HG03025 (cell line): ENCODE measurements around the gene LRFN2.

ENCODE experiments used
- ATAC-seq: cut with Tn5 transposase; IDR thresholded peaks from one replicate; pipeline ENCODE4 v1.9.1; 2021; ENCODE audit warnings: mild to moderate bottlenecking, moderate library complexity; ENCODE audit not compliant: unreplicated experiment, low FRiP score

LRFN2 gene

DNA sequence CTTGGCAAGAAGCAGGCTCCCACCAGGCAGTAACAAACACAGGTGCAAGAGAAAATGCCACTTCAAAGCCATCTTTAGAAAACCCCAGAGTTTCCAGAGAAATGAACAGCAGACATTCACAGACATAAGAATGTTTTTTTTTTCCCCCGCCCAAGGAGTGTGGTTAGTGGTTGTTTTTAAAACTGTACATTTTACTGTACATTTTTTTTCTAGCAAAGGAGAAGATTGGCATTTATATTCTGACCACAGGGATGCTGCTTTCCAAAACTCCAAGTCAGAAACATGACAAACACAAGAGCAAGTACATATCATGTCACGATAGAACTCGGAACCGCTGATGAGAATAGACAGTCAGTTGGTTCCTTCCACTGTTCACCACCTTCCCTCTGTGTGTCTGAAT is 197.9 kb downstream of the LRFN2 start:
- no peak for ATAC-seq

DNA sequence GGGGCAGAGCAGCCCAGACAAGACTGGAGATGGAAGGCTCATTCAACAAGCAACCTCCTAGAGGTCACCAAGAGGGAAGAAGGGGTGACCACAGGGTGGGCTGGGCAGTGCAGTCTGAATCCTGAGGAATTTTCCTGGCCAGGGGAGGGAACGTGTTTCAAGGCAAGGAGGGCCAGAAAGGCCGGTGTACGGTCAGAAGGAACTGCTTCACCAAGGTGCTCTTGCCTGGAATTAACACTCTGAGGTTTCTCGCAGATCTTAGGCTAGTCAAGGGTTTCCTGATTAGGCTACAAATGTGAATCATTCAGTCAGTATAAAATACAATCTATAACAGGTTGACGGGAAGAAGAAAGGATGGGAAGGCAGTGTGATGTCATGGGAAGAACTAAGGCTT is 199.3 kb downstream of the LRFN2 start:
- ATAC-seq = no peak

DNA sequence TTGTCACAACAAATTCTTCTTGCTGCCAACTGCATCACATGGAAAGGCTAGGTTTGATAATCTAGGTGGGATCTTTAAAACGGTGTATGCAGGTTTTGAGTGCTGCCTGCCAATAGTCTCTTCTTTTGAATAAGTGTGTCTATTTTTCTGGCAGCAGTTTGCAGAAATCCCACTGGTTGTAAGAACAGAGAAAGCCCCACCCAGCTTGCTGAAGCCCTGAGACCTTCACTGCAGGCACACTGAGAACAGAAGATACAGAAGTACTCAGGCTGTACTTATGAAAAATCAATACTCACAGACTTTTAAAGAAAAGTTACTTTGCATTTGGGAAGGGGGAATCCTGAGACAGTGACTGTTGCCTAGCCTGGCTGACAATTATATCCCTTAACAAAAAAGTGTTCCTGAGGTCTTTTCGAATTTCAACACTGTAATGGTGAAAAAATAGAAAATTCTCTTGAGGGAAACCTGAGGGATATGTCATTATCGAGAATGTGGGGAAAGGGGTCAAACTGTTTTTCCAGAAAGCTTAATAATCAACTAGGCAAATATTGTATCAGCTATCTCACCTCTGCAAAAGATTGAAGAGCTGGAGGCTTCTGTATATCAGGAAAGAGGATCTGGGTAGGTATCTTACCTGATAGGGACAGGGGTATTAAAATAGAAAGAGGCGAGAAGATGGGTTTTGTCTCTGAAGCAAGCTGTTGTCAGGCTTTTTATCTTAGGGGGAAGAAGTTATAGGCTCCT is 199.9 kb downstream of the LRFN2 start:
- no peak for ATAC-seq

DNA sequence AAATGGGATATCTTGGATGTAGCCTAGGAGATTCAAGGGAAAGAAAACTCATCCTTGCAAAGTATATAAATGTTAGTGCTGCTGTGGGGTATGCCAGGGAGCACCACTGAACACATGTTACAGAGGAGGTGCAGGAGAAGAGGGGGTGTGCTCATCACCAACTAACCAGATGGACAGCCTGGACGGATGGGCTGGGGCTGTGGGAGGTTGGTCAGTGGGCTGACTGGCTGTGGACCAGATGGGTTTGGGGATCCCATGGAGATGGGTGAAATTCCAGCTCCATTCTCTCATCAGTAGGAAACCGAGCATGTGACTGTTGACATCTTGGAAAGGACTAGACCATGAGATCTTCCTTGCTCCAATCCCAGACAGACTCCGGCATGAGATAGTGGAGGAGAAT is 201.0 kb downstream of the LRFN2 start:
- no peak for ATAC-seq

DNA sequence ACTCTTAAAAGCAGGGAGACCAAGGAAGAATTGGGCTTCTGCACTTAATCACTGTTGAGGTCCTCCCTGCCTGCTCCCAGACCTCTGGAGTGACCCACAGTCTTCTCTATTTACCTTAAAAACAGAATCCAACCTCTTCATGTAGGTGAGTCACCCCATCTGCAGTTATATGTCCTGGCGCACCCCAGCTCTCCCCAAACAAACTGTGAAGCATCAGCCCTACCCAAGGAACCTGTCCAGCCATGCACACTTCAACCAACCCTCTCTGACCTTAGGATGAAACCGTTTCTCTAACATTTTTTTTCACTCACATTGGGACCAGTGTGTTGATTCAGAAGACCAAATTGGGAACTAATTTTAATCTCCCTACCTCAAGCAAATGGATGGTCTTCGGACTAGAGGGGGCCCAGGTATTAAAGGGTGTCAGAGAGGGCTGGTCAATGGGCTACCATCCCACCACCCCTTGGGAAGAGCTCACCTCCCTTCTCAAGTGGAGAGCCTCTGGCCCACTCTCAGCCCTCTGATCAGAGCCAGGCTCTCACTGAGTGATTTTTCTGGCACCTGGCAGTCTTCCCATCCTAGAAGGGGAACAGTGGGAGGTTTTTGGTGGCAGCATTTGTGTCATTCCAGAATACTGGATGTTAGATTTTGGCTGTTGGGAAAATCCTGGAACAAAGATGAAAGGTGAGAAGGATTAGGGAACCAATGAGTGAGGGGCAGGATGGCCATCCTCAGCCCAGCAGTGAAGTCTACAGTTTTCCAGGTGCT is 203.6 kb downstream of the LRFN2 start:
- no peak for ATAC-seq

DNA sequence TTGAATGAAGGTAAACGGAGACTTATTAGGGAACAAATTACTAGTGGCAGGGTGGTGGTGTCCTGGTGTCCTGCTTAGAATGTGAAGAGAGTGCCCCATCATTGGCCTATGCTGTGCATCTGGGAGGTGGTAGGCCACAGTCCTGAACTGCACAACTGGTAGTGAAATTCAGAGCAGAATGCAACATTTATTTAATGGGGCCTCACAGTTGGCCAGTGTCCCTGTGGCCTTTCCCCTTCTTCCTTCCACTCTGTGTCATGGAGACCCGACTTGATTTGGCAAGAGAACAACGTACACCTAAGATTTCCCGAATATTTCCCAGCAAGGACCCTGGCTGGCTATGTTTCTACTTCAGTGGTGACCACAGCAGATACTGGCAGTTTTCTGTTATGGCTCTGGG is 206.9 kb downstream of the LRFN2 start:
- no peak for ATAC-seq

DNA sequence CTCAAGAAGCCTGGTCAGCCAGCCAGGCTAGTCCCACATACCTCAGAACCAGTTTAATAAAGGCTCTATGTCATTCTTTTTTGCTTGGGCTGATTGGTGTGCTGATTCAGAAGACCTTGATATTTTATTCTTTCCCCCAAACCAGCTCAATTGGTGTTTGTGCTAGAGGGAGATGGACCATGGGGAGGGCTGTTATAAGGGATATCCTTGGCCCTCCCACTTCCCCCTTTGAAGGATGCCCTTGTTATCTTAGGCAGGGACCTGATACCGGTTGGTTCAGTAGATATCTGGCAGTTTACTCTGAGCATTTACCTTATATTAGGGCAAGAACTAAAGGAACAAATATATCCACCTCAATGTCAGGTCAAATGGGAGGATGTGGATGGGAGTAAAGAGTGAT is 207.4 kb downstream of the LRFN2 start:
- ATAC-seq = no peak

DNA sequence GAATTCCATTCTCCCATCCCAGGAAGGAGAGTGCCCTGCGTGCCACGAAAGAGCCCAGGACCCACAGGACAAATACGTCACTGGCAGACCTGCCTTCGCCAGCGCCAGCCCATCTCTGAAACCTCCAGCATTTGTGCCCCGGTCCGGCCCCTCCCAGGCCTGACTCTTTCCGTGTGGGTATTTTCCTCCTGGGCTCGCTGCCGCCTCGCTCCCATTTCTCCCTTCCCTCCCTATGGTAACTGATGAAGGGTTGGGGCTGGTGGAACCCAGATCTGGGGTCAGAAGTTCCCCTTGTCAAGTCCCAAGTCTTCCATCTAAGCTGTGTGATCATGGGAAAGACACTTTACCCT is 208.5 kb downstream of the LRFN2 start:
- ATAC-seq = no peak

DNA sequence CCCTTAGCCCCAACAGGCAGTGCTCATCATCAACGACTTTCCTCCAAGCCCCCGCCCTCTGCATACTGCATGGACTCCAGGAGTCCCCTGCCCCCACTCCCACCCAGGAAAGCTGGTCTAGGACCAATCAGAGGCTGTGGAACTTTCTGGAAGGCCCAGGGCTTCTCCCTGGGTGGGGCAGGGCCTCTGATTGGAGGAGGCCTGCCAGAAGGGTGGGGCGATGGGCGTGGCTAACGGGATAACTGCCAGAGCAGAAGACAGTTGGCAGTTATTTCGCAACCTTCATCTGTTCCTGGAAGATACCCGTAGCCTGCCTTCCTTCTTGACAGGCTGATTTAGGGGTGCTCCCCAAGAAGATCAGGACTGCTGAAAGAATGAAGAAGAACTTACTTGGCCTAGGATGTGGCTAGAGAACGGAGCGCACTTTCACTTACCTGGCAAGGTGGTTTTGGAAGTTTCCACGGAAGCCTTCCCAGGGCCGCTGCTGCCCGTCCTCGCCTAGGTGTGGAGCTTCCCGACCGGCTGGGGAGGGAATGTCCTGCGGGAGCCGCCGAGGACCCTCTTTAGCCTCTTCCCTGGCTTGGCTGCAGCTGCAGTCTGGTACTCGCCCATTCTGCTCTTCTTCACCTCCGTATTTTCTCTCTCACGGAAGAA is 209.0 kb downstream of the LRFN2 start:
- ATAC-seq = no peak

DNA sequence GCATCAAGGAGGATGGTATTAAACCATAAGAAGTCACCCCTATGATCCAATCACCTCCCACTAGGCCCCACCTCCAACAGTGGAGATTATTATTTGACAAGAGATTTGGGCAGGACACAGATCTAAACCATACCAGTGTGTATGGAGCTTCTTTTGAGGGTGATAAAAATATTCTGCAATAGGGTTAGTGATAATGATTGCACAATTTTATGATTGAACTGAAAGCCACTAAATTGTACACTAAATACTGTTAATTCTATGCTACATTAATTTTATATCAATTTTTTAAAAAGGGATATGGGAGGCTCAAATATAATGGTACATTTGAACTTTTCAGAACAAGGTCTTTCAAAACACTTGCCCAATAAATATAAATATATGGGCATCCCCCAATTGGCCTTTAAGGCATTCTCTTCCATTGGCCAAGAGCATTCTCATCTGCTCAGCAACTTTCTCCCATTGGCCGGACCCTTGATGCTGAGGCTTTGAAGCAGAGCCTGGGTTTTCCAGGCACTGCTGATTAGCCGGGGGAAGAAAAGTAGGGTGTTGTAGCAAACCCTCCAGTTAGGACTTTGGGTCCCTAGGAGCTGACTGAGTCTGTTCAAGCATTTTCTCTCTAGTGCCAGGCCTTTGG is 209.9 kb downstream of the LRFN2 start:
- no peak for ATAC-seq

DNA sequence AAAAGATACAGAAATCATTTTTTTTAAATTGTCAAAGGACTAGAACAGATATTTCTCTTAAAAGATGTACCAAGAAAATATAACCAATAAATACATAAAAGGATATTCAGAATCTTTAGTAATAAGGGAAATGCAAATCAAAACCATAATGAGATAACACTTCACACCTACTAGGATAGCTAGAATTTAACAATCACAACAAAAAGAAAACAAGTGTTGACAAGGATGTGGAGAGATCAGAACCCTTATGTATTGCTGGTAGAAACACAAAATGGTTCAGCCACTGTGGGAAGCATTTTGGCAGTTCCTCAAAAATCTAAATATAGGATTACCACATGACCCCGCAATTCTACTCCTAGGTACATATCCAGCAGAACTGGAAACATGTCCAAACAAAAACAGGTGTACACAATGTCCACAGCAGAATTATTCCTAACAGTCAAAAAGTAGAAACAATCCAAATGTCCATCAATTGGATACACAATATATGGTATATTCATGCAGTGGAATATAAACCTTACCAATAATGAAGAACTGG is 211.0 kb downstream of the LRFN2 start:
- ATAC-seq = no peak

DNA sequence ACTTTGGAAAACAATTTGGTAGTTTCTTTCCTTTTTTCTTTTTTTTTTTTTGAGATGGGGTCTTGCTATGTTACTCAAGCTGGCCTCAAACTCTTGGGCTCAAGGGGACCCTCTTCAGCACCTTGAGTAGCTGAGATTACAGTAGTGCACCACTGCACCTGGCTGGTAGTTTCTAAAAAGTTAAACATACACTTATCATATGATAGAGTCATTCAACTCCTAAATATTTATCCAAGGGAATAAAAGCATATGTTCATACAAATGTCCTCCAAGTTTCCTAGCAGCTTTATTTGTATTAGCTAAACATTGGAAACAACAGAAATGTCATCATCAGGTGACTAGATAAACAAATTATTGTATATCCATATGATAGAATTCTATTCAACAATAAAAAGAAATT is 213.9 kb downstream of the LRFN2 start:
- no peak for ATAC-seq

DNA sequence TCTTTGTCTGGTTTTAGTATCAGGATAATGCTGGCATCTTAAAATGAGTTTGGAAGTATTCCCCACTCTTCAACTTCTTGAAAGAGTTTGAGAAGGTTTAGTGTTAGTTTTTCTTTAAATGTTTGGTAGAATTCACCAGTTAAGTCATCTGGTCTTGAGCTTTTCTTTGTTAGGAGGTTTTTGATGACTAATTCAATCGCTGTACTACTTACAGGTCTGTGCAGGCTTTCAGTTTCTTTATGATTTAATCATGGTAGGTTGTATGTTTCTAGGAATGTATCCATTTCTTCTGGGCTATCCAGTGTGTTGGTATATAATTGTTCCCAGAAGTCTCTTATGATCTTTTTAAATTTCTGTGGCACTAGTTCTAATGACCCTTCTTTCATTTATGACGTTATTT is 215.5 kb downstream of the LRFN2 start:
- no peak for ATAC-seq

DNA sequence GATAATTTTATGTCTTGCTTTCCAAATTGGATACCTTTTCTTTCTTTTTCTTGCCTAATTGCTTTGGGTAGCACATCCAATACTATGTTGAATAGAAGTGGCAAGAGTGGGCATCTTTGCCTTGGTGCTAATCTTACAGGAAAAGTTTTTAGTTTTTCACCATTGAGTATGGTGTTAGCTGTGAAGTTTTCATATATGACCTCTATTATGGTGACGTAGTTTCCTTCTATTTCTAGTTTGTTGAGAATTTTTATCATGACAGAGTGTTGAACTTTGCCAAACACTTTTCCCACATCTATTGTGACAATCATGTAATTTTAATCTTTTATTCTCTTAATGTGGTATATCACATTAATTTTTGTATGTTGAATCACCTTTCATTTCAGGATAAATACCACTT is 216.1 kb downstream of the LRFN2 start:
- ATAC-seq = no peak

DNA sequence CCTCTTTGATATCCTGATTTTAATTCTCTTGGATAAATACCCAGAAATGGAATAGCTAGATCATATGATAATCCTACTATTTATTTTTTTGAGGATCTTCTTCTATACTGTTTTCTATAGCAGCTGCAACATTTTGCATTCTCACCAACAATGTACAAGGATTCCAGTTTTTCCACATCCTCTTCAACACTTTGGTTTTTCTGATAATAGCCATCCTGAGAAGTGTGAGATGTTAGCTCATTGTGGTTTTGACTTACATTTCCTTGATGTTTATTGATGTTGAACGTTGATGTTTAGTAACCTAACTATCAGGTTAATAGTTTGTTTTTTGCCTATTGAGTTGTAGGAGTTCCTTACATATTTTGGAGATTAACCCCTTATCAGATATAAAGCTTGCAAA is 217.3 kb downstream of the LRFN2 start:
- no peak for ATAC-seq

DNA sequence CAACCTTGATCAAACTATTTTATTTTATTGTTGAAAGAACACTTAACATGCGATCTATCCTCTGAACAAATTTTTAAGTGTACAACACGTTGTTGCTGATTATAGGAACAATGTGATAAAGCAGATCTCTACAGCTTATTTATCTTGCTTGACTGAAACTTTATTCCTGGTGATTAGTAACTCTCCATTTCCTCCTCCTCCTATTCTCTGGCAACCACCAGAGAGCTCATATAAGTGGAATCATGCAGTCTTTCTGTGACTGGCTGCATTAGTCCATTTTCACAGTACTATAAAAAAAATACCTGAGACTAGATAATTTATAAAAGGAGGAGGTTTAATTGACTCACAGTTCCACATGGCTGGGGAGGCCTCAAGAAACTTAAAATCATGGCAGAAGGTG is 218.1 kb downstream of the LRFN2 start:
- ATAC-seq = no peak

DNA sequence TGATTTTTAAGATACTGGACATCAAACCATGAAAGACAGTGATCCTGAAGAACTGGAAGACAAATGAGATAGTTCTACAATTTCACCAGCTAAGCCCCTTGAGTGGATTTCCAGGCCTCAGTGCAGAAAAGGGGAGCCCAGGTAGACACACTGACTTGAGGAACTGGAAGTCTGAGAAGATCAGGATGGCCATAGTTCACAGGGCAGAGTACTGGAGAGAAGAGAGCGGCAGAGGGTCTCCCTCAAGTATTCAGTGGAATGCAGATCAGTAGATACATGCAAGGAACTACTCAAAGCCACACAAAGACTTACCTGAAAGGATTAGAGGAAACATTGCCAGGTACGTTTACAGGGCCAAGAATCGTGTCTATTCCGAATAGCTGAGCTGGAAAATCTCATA is 224.3 kb downstream of the LRFN2 start:
- no peak for ATAC-seq

DNA sequence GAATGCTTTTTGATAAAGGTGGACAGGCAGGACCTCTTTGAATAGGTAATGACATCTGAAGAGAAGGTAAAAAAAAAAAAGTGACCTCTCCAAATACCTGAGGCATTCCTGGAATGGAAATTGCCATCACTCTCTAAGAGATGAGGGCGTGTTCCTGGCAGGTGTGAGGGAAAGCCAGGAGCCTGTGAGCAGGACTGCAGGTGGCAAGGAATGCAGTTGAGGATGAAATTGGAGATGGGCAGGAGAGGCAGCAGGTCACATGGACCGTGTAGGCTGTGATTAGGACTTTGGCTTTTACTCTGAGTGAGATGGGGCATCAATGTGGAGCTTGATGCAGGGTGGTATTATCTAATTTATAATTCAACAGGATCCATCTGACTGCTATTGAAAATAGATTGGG is 227.4 kb downstream of the LRFN2 start:
- ATAC-seq = no peak

DNA sequence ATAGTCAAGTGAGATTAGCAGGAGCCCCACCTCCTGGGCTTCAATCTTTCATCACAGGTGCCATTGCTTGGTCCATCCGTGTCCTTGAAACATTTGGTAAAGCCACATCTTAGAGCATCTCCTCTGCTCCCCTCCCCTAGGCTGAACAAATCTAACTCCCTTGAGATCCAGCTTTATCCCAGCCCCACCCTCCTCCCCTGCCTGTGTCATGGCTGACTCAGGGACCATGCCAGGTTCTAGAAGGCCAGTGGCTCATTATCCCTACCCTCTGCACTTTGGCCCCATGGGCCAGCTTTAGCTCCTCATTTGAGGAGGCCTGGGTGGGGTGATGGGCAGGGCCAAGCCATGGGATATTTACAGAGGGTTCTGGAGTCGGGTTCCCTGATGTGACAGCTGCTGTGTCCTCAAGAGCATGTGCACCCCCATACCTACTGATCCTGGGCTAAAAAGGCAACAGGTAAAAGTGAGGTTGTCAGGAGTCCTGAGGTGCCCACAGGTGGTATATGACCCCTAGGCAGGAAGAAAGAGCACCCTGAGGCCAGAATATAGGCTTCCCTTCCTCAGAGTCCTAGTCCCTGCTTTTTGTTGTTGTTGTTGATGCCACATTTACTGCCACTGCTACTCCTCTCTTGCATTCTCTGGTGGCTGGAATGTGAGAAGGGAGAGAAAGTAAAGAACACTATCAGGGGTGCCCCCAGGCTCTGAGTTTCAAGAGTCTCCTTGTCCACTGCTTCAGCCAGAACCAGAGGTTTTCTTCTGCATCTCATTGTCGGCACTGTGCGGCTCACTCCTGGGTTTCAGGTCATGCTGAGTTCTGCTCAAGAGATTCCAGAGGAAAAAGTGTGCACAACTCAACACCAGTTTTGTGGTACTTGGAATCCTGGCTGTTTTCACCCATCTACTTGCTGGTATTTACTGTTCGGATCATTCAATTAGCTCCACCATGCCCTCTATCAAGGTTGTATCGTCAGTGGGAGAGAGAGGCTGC is 228.4 kb downstream of the LRFN2 start:
- no peak for ATAC-seq
